Retina (tissue), 1 donor: ENCODE results near the gene PPM1B.
A peak's percentile ranks its signal among the peaks of the same experiment; 100 is the strongest.
"Not testable (repeated sequence)": the region's sequence is repeated elsewhere in the genome, so short reads cannot be mapped to it uniquely, and the experiment has no call there.

ENCODE experiments used
- DNase-seq: peaks from one replicate; pipeline ENCODE4 v3.0.0-alpha.2; 2016

The PPM1B gene

DNA sequence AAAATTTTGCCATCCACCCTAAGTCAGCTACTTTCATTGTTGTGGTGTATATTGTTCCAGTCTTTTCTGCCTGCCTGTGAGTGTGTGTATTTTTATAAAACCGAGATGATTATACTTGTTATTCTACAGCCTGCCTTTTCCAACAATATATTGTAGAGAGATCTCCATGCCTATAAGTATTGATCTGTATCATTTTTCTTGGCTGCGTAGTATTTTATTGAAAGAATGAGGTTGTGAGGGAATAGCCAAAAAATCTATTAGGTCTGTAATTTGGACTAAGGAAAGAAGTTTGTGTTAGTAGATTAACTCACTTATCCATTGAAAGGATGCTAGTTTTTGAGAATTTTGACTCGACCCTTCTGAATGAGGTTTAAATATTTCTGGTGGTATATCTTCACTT, 34.9 kb downstream of the PPM1B start:
- no peak for DNase-seq

DNA sequence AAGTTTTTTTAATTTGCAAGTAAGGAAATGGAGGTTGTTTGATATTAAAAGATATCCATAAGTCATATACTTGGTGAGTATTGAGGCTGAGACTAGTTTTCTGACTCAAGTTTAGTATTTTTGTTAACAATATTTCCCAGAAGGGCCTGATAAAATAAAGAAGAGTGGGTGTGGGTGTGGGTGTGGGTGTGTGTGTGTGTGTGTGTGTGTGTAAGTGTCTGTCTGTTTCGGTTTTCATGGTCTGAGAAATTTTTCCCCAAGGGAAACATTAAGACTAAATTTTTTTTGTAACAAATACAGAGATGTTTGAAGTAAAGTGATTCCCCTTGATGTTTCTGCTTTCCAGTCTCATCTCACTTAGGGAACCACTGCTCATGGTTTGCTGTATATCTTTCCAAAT, 36.5 kb downstream of the PPM1B start:
- DNase-seq, result no peak

DNA sequence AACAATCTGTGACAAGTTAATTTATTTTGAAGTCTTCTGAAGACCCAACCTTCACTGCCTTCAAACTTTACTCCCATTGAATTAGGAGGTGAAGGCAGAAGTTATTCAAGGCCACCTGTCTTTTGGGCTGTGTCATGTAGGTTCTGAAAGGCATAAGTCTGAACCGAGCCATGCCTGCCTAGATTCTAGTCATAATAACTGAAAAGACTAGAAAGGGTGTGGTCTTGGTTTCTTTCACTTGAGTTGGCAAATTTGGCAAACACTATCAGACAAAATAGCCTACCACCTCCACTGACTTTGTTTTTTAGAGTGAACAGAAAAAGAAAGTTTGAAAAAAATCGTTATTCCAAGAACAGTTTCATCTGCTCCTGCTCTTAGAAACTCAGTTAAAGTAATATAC, 38.4 kb downstream of the PPM1B start:
- no peak for DNase-seq

DNA sequence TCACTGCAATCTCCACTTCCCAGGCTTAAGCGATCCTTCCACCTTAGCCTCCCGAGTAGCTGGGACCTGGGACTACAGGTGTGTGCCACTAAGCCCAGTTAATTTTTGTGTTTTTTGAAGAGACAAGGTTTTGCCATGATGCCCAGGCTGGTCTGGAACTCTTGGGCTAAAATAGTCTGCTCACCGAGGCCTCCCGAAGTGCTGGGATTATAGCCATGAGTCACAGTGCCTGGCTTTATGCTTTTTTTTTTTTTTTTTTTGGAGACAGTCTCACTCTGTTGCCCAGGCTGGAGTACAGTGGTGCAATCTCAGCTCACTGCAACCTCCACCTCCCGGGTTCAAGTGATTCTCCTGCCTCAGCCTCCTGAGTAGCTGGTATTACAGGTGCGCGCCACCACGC, 39.0 kb downstream of the PPM1B start:
- DNase-seq, result not testable (repeated sequence)

DNA sequence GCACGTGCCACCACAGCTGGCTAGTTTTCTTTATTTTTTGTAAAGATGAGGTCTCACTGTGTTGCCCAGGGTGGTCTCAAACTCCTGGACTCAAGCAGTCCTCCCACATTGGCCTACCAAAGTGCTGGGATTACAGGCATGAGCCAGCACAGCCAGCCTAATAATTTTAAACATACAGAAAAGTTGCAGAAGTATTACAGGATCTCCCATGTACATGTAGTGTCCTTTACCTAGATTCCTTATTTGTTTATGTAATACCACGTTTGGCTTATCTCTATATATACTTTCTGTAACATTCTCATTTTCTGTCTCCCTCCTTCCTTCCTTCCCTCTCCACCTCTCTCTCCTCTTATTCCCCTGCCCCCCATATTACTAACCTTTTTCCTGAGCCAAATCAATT, 41.7 kb downstream of the PPM1B start:
- DNase-seq, result no peak

DNA sequence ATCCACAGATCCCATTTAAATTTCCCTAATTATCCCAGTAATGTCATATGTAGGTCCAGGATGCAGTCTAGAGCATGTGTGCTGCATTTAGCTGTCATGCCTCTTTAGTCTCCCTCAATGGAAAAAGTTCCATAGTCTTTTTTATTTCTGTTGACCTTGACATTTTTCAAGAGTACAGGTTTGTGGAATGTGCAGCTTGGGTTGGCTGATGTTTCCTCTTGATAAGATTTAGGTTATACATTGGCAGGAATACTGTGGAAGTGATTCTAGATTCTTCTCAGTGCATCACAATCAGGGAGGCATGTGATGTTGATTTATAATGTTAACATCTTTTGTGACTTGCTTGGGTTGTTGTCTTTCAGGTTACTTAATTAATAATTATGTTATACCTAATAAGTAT, 42.5 kb downstream of the PPM1B start:
- DNase-seq, result no peak

DNA sequence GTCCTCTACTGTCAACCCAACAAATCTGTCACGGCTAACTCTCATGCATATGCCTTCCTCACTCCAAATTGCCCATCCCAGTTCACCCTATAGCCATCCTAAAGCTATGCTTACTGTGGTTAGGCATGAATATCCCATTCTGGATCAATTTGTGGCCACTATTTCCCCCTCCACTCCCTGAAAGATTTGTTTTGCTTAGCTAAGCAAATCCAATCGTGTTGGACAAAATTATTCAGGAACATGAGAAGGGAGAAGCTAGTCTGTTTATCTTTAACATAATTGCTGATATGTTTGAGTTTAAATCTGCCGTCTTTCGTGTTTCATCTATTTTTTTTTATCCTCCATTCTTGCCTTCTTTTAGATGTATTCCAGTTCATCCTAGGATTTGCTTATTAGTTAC, 43.6 kb downstream of the PPM1B start:
- DNase-seq, result no peak

DNA sequence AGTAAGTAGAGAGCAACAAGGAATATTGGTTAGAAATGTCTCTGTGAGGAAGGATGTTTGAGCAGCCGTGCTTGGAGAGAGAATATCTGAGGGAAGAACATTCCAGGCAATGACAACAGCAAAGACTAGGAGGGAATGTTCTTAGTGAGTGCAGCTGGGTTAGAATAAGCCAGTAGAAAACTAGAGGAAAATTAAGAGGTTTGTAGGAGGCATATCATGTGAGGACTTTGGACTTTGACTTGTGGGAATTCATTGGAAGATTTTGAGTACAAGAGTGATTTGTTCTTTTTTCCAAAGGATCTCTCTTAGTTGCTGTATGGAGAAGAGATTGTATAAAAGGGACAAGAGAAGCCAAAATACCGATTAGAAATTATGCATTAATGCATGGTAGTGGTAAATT, 47.2 kb downstream of the PPM1B start:
- DNase-seq, result no peak

DNA sequence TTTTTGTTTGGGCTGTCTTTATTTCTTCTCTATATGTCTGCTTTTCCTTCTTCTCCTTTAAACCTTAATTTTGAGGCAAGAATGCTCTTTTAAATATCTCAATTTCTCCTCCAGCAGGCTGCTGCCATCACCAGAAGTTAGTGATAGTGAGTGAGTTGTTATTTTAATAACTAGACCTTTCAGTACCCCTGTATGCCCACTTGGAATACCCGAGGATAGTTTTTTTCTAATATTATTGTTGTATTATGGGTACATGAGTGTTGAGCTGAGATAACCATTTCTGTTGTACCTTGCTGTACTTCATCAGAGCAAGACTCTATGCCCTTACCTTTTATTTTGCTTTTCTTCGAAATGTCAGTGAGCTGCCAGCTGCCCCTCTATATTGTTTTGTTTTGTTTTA, 50.1 kb downstream of the PPM1B start:
- no peak for DNase-seq

DNA sequence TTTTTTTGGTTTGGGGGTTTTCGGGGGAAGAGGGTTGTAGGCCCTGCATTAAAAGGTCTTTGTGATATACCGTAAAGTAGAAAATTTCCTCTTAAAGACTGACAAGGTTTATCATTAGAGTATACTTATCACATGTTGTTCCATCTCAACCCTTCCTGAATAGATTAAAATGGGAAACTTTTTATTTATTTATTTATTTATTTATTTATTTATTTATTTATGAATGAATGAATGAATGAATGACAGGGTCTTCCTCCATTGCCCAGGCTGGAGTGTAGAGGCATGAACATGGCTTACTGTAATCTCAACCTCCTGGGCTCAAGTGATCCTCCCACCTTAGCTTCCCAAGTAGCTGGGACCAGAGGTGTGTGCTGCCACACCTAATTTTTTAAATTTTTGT, 58.1 kb downstream of the PPM1B start:
- DNase-seq, result no peak

DNA sequence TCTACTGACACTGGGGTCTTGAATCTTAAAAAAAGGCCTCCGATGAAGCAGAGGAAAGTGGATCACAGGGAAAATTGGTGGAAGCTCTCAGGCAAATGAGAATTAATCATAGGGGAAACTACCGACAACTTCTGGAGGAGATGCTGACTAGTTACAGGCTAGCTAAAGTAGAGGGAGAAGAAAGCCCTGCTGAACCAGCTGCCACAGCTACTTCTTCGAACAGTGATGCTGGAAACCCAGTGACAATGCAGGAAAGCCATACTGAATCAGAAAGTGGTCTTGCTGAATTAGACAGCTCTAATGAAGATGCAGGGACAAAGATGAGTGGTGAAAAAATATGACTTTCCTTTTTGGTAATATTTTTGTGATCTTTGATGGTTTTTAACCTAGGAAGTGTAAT, 61.7 kb downstream of the PPM1B start:
- DNase-seq, result no peak

DNA sequence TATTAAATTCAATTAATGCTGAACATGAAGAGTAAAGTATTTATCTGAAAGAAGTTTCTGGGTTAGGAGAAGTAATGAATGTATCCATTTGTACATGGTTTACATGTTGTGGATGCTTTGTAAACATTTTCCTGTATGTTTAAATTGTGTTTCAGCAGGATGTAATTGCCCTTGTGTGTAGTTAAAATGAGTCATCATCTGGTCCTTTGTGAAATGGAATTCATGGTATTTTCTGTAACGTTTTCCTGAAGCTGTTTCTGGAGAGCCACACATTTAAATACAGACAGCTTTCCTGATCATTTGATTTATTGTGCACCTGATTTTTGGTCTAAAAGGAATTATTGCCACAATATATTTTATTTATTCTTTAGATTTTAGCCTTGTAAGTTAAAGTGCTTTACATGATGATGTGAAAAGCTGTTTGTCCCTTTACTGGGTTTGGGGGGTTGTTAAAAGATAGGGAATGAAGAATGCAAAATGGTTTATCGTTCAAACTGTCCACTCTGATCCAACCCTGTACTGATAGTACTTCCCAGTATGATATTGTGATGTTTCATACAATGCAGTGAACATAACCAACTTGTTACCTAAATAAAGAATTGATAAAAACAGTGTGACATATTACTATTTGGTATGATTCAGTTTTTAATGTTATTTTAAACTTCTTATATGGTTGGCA, 64.9 kb downstream of the PPM1B start:
- DNase-seq, result no peak

DNA sequence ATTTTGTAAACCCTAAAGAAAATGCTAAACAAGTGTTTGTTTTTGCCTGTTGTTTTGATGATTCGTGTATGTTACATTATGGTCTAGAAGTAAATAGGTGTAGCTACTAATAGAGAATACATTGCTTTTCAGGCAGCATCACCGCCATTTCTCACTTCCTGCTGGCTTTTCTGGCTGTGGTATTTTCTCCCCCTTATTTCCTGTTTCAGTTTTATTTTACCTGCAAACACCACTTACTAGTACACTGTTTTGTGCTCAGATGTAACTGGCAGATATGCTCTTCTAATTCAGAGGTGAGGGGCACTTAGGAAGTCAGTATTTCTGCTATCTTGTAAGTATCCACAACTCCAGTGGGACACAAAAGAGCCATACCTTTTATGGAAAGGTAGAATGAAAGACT, 68.5 kb downstream of the PPM1B start:
- no peak for DNase-seq

DNA sequence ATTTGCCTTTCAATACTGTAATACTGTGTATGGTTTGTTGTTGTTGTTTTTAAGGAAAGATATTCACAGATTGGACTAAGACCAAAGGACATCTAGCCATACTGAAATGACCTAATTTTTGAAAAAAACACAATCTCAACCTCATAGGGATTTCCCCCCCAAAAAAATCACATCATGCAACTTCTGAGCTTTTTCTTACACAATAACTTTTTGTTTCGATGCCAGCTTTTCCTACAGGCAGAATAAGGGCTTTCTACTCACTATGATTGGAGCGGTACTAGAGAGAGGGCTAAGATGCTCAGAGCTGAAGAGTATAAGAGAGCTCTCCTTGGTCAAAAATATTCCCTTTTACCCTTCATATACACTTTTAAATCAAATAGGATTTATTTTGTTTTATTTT, 74.2 kb downstream of the PPM1B start:
- DNase-seq, result no peak

DNA sequence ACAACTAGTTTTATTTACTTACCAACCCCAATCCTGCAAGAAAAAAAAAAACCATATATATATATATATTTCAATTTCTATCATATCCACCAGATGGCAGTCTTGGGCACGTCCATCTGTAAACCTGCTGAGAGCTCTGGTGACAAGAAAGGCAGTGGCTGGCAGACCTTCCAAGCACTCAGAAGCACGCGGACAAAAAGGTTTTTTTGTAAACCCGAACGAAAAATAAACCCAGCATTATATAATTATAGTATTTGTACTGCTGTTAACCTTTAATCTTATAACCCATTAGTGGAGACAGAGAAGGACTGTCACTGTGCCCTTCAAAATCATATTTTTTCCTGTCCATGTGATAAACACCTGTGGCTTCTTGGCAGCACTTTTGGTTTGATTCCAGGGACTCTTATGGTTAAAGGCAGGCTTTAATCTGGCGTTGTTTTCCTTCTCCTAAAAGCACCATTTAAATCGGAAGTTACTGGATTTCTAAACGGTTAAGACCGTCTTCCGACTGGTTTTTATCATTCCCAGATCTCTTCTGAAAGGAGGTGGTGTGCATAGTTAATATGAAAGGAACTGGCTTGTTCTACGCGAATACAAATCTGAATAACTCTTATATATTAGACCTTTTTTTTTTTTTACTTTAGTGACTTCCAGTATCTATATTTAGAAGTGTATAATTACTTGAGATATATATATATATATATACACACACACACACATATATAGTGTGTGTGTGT, 75.6 kb downstream of the PPM1B start:
- peak; percentile 71 for DNase-seq

DNA sequence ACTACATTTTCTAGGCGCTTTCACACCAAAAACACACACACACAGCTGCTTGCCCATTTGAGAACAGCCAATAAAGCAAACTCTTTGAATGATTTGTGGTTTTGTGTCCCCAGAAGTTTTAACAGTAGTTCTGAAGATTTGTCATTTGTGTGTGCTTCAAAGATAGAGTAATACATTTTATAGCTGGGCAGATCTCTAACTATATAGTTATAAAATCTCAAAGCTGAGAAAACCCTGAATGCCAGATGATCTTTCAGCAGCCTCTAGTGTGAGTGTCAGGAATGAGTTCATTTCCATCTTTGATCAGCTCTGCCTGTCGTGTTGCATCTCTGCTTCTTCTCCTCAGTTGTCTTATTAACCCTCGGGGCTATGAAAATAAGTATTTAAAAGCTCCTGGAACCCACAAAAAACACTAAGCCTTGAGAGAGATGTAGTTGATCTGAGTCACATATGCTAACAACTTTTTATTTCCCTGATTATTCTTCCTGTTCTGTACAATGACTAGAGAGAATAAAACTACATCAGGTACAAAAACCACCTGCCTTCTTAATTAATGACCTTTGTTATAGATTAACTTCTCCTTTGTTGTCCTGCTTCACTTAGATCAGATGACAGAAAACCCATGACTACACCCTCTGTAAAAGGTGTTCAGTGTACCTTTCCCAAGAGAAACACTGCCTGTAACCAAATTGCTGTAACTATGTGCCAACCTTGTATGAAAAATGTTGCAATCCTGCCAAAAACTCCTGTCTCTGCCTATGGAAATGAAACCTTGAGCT, 76.6 kb downstream of the PPM1B start:
- no peak for DNase-seq

DNA sequence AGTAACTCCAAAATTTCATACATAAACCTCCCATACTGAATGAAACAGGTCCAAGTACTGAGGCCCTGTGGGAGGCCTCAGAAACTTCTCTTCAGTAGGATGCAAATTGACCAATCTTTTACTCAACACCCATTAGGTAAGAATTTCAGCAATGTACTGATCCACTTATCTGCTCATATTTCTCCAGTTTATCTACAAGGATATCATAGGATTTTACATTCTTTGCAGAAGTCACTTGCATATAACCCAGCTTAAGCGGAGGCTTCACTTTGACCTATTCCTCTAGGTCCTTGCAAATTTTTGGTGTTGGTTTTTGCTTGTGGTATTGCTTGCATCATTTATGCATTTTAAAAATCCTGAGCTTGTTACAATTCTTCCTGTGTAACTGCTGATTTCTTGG, 77.8 kb downstream of the PPM1B start:
- no peak for DNase-seq

DNA sequence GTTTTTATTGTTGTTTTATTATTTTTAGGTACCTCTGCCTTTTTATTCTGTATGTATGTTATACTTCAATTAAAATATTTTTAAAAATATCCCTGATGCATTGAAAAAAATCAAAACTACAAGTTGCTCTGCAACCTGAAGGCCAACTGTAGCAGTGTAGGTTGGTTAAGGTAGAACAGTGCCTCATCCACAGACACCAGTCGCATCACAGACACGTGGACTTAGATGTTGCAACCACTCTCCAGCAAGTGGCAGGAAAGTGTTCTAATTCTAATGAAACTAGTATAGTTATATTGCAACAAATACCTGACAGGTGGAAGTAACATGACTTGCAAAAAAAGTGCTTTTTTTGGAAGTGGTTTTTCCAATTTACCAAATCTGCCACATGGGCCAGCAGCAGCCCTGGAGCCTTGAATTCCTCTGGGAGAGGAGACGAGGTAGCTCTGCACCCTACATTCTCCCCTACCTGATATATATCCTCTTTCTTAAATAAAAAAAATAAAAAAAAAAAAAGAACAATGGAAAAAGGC, 78.2 kb downstream of the PPM1B start:
- no peak for DNase-seq

DNA sequence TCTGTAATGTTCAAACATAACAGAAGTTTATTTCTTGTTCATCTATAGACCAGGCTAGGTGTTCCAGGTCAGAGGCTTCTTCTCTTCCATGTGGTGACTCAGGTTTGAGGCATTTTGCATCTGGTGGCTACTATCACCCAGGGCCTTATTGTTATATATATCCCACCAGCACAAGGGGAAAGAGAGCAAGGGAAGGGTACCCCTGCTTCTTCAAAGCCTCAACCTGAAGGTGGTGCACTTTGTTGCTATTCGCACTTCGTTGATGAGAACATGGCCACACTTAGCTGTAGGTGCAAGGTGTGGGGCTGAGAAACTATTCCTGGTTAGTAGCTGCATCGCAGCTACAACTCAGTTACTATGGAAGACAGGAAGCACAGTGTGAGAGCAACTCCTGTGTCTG, 79.2 kb downstream of the PPM1B start:
- DNase-seq, result no peak

DNA sequence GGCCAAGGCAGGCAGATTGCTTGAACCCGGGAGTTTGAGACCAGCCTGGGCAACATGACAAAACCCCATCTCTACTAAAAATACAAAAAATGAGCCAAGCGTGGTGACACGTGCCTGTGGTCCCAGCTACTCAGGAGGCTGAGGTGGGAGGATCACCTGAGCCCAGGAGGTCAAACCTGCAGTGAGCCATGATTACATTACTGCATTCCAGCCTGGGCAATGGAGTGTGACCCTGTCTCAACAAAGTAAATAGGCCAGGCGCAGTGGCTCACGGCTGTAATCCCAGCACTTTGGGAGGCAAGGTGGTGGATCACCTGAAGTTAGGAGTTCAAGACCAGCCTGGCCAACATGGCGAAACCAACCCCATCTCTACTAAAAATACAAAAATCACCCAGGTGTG, 80.6 kb downstream of the PPM1B start:
- DNase-seq, result not testable (repeated sequence)

DNA sequence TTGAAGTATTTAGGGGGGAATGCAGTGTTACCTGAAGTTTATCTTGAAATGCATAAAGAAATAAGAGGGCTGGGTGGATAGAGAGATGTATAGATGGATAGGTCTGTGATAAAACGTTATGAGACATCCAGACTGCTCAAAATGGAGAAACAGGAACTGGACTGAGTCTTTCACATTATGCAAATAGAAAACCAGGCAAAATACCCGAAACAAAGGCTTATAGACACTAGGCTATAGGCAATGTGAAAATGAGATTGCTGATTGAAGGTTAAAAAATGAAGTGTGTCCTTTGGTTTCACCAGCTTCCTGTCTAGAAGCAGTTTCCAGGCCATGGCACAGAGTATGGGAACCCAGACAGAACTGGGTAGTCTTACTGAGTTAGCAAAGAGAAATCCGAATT, 81.7 kb downstream of the PPM1B start:
- no peak for DNase-seq

DNA sequence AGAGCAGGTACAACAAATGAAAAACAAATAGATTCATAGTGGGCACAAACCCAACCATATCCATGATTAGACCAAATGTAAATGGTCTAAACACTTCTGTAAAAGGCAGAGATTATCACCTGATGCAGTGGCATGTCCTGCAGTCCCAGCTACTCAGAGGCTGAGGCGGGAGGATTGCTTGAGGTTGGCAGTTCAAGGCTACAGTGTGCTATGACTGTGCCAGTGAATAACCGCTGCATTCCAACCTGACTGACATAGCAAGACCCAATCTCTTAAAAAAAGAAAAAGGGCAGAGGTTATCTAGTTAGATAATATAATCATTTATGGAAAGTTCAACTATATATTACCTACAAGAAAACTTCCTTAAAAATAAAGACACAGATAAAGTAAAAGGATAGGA, 85.3 kb downstream of the PPM1B start:
- no peak for DNase-seq

DNA sequence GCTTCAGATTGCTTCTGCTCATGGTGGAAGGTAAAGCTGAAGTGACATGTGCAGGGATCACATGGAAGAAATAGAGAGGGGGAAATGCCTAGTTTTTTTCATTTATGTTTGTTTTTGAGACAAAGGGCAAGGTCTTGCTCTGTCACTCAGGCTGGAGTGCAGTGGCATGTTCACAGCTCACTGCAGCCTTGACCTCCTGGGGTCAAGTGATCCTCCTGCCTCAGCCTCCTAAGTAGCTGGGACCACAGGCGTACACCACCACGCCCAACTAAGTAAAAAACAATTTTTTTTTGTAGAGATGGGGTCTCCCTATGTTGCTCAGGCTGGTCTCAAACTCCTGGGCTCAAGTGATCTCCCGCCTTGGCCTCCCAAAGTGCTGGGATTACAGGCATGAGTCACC, 87.0 kb downstream of the PPM1B start:
- not testable (repeated sequence) for DNase-seq

DNA sequence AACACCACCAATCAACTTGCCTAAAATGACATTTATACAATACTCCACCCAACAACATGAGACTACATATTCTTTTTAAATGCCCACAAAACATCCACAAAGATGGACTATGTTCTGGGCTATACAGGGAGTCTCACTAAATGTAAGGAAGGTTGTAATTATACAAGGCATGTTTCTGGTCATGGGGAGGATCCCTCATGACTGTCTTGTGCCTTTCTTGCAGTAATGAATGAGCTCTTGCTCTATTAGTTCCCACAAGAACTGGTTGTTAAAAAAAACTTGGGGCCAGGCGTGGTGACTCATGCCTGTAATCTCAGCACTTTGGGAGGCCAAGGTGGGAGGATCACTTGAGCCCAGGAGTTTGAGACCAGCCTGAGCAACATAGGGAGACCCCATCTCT, 89.1 kb downstream of the PPM1B start:
- DNase-seq, result not testable (repeated sequence)
